ENCODE measurements around the gene ECI2. TPM values are rescaled to one million over a fixed set of nuclear protein-coding genes. Genes with fewer than 3 reads are reported as not detected.

The ECI2 gene
- total and polyA plus RNA-seq, 2 of the 13 experiments (the other 11 are each of a cell fraction or from before 2014, with no cell fraction given), result 78.5 to 228 TPM

DNA sequence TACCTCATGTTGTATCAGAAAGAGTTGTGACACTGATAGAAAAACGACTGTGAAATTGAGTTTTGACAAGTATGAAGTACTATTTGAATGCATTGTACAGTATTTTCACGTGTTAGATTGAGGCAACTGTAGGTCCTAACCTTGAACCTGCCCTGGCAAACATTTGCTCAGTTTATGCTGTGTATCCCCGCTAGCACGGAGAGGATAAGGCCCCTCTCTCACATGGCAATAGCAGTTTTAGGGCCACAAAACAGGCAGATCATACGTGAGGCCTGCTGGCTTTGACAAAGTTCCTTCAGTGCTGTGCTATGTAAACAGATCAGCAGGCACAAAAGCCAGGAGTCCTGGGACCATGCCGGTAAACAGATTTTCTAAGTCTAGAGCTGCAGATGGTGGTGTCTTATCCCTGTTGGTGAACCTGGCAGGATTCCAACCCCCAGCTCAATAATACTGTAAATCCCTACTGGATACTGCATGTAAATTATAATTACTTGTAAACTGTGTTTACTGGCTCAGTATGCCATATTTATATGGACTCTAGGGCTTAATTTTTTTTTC is 32.6 kb downstream of the ECI2 start (continued):
- TF ChIP-seq, protein P1, sequence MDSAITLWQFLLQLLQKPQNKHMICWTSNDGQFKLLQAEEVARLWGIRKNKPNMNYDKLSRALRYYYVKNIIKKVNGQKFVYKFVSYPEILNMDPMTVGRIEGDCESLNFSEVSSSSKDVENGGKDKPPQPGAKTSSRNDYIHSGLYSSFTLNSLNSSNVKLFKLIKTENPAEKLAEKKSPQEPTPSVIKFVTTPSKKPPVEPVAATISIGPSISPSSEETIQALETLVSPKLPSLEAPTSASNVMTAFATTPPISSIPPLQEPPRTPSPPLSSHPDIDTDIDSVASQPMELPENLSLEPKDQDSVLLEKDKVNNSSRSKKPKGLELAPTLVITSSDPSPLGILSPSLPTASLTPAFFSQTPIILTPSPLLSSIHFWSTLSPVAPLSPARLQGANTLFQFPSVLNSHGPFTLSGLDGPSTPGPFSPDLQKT (CRISPR knock-in tag; IDR thresholded peaks at IDR 0.05; ENCODE audit: borderline replicate concordance), result no peak
- TF ChIP-seq ZNF850 (CRISPR knock-in tag; conservative IDR thresholded peaks at IDR 0.05) (no peak), ZBTB38 (CRISPR knock-in tag; IDR thresholded peaks at IDR 0.05) (peak; percentile 89), FOXM1 (CRISPR knock-in tag; IDR thresholded peaks at IDR 0.05) (no peak), EZH2 (conservative IDR thresholded peaks at IDR 0.05; ENCODE audit: low read depth, low read length) (no peak), HNF4A (CRISPR knock-in tag; IDR thresholded peaks at IDR 0.05) (peak; percentile 94), TARDBP (CRISPR knock-in tag; IDR thresholded peaks at IDR 0.05) (peak; percentile 99), NFKB2 (CRISPR knock-in tag; IDR thresholded peaks at IDR 0.05; ENCODE audit: borderline replicate concordance) (no peak), ZNF136 (CRISPR knock-in tag; IDR thresholded peaks at IDR 0.05; ENCODE audit: low read depth) (peak; percentile 45; the same call in 1 of the 2 replicates), ISL2 (CRISPR knock-in tag; IDR thresholded peaks at IDR 0.05) (peak; percentile 87), ZFY (CRISPR knock-in tag; IDR thresholded peaks at IDR 0.05) (peak; percentile 86), ZFYVE20 (CRISPR knock-in tag; IDR thresholded peaks at IDR 0.05; ENCODE audit: borderline replicate concordance, low read depth) (no peak), TRIM24 (CRISPR knock-in tag; IDR thresholded peaks at IDR 0.05) (no peak), ZNF781 (CRISPR knock-in tag; IDR thresholded peaks at IDR 0.05; ENCODE audit: borderline replicate concordance, not compliant biosample characterization) (peak; percentile 77)
- TF ChIP-seq, protein P2, sequence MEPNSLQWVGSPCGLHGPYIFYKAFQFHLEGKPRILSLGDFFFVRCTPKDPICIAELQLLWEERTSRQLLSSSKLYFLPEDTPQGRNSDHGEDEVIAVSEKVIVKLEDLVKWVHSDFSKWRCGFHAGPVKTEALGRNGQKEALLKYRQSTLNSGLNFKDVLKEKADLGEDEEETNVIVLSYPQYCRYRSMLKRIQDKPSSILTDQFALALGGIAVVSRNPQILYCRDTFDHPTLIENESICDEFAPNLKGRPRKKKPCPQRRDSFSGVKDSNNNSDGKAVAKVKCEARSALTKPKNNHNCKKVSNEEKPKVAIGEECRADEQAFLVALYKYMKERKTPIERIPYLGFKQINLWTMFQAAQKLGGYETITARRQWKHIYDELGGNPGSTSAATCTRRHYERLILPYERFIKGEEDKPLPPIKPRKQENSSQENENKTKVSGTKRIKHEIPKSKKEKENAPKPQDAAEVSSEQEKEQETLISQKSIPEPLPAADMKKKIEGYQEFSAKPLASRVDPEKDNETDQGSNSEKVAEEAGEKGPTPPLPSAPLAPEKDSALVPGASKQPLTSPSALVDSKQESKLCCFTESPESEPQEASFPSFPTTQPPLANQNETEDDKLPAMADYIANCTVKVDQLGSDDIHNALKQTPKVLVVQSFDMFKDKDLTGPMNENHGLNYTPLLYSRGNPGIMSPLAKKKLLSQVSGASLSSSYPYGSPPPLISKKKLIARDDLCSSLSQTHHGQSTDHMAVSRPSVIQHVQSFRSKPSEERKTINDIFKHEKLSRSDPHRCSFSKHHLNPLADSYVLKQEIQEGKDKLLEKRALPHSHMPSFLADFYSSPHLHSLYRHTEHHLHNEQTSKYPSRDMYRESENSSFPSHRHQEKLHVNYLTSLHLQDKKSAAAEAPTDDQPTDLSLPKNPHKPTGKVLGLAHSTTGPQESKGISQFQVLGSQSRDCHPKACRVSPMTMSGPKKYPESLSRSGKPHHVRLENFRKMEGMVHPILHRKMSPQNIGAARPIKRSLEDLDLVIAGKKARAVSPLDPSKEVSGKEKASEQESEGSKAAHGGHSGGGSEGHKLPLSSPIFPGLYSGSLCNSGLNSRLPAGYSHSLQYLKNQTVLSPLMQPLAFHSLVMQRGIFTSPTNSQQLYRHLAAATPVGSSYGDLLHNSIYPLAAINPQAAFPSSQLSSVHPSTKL (CRISPR knock-in tag; IDR thresholded peaks at IDR 0.05), result peak; percentile 100
- TF ChIP-seq, protein P3, sequence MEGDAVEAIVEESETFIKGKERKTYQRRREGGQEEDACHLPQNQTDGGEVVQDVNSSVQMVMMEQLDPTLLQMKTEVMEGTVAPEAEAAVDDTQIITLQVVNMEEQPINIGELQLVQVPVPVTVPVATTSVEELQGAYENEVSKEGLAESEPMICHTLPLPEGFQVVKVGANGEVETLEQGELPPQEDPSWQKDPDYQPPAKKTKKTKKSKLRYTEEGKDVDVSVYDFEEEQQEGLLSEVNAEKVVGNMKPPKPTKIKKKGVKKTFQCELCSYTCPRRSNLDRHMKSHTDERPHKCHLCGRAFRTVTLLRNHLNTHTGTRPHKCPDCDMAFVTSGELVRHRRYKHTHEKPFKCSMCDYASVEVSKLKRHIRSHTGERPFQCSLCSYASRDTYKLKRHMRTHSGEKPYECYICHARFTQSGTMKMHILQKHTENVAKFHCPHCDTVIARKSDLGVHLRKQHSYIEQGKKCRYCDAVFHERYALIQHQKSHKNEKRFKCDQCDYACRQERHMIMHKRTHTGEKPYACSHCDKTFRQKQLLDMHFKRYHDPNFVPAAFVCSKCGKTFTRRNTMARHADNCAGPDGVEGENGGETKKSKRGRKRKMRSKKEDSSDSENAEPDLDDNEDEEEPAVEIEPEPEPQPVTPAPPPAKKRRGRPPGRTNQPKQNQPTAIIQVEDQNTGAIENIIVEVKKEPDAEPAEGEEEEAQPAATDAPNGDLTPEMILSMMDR (CRISPR knock-in tag; IDR thresholded peaks at IDR 0.05), result peak; percentile 22; the same call in 1 of the 2 replicates
- TF ChIP-seq, protein P4, sequence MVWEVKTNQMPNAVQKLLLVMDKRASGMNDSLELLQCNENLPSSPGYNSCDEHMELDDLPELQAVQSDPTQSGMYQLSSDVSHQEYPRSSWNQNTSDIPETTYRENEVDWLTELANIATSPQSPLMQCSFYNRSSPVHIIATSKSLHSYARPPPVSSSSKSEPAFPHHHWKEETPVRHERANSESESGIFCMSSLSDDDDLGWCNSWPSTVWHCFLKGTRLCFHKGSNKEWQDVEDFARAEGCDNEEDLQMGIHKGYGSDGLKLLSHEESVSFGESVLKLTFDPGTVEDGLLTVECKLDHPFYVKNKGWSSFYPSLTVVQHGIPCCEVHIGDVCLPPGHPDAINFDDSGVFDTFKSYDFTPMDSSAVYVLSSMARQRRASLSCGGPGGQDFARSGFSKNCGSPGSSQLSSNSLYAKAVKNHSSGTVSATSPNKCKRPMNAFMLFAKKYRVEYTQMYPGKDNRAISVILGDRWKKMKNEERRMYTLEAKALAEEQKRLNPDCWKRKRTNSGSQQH (CRISPR knock-in tag; IDR thresholded peaks at IDR 0.05; ENCODE audit: low read depth), result peak; percentile 82
- TF ChIP-seq, protein P5, sequence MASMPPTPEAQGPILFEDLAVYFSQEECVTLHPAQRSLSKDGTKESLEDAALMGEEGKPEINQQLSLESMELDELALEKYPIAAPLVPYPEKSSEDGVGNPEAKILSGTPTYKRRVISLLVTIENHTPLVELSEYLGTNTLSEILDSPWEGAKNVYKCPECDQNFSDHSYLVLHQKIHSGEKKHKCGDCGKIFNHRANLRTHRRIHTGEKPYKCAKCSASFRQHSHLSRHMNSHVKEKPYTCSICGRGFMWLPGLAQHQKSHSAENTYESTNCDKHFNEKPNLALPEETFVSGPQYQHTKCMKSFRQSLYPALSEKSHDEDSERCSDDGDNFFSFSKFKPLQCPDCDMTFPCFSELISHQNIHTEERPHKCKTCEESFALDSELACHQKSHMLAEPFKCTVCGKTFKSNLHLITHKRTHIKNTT (CRISPR knock-in tag; IDR thresholded peaks at IDR 0.05), result no peak

Measured in HepG2 (cell line).